Measurements from ENCODE around the gene SLC22A5.

DNA sequence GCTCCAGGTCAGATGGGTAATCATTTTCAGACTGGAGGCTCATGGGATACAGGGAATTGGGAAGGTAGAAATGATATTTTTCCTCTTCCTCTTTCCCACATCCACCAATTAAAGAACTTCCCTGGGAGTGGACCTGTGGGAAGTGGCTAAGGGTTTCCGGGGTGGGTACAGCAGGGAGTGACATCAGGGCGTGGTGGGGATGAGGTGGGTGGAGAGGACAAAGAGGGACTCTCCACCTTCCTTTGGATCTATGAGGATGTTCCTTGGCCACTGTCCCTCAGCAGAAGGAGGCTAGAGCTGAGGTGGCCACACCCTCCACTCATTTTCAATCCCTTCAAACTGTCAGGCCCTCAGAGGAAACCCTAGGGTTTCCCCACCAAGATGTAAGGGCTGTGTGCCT is 66.4 kb downstream of the SLC22A5 start:
- TF ChIP-seq, protein P1, sequence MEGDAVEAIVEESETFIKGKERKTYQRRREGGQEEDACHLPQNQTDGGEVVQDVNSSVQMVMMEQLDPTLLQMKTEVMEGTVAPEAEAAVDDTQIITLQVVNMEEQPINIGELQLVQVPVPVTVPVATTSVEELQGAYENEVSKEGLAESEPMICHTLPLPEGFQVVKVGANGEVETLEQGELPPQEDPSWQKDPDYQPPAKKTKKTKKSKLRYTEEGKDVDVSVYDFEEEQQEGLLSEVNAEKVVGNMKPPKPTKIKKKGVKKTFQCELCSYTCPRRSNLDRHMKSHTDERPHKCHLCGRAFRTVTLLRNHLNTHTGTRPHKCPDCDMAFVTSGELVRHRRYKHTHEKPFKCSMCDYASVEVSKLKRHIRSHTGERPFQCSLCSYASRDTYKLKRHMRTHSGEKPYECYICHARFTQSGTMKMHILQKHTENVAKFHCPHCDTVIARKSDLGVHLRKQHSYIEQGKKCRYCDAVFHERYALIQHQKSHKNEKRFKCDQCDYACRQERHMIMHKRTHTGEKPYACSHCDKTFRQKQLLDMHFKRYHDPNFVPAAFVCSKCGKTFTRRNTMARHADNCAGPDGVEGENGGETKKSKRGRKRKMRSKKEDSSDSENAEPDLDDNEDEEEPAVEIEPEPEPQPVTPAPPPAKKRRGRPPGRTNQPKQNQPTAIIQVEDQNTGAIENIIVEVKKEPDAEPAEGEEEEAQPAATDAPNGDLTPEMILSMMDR (IDR thresholded peaks at IDR 0.05): no peak
- TF ChIP-seq POLR2A (IDR thresholded peaks at IDR 0.05): no peak
